Body of pancreas (tissue), 4 donors: ENCODE data around the gene NFKB2.

Experiments
- POLR2A ChIP-seq, 3 donors: fragments of 450-650 bp; IDR thresholded peaks; one replicate each; pipeline ENCODE4 v1.6.1; 2016; ENCODE audit warnings: antibody characterized with exemption in 3 of 3, mild to moderate bottlenecking in 2 of 3
- TF ChIP-seq, protein P1 (sequence below), 7 experiments: fragments of 450-650 bp in 4 of 7; fragments of 200-600 bp in 3 of 7; sonication (generic) in 3 of 7; IDR thresholded peaks; one replicate each; pipeline ENCODE4 v1.5.1; 2016 to 2019; ENCODE audit warnings: antibody characterized with exemption in 7 of 7

DNA sequence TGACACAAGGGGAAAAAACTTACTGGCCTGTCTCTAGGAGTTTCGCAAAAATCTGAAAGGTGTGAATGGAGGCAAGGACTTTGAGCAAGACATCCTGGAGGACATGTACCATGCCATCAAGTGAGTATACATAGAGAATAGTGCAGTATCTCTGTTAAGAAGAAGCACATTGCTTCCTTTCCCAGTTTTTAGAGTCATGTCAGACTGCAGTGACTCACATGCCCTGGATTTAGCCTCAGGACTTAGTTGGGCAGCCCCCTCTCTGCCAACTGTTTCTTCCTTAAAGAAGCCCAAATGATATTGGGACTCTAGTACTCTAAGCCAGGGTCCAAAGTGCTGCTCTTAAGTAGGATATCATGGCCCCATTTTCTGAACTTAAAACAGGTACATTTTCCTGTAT is 28.1 kb upstream of the NFKB2 start:
- TF ChIP-seq POLR2A (IDR thresholded peaks at IDR 0.05) = no peak
- TF ChIP-seq, protein P1, sequence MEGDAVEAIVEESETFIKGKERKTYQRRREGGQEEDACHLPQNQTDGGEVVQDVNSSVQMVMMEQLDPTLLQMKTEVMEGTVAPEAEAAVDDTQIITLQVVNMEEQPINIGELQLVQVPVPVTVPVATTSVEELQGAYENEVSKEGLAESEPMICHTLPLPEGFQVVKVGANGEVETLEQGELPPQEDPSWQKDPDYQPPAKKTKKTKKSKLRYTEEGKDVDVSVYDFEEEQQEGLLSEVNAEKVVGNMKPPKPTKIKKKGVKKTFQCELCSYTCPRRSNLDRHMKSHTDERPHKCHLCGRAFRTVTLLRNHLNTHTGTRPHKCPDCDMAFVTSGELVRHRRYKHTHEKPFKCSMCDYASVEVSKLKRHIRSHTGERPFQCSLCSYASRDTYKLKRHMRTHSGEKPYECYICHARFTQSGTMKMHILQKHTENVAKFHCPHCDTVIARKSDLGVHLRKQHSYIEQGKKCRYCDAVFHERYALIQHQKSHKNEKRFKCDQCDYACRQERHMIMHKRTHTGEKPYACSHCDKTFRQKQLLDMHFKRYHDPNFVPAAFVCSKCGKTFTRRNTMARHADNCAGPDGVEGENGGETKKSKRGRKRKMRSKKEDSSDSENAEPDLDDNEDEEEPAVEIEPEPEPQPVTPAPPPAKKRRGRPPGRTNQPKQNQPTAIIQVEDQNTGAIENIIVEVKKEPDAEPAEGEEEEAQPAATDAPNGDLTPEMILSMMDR (IDR thresholded peaks at IDR 0.05) = no peak
